HG03442 (cell line): Measurements from ENCODE around the gene TRPV2.

Experiments used
- ATAC-seq: cut with Tn5 transposase; IDR thresholded peaks from one replicate; pipeline ENCODE4 v1.9.1; 2021; ENCODE audit warnings: mild to moderate bottlenecking, moderate library complexity; ENCODE audit not compliant: unreplicated experiment

TRPV2 gene

GRCh38 chr17:16473044-16474011, 58.0 kb downstream of the TRPV2 start:
- no peak for ATAC-seq

- no peak for ATAC-seq
Observed at GRCh38 chr17:16474012-16474725, 58.8 kb downstream of the TRPV2 start.

- ATAC-seq = no peak
Observed at GRCh38 chr17:16475179-16475704, 59.9 kb downstream of the TRPV2 start.

GRCh38 chr17:16477255-16477654, 61.9 kb downstream of the TRPV2 start:
- ATAC-seq = no peak

GRCh38 chr17:16477666-16478065, 62.3 kb downstream of the TRPV2 start:
- ATAC-seq = no peak

GRCh38 chr17:16478649-16479048, 63.3 kb downstream of the TRPV2 start:
- no peak for ATAC-seq

GRCh38 chr17:16479264-16479663, 63.9 kb downstream of the TRPV2 start:
- no peak for ATAC-seq

- ATAC-seq = no peak
Observed at GRCh38 chr17:16480995-16481394, 65.6 kb downstream of the TRPV2 start.

GRCh38 chr17:16482253-16482652, 66.9 kb downstream of the TRPV2 start:
- no peak for ATAC-seq

- ATAC-seq = no peak
Observed at GRCh38 chr17:16483021-16483645, 67.8 kb downstream of the TRPV2 start.

GRCh38 chr17:16484445-16485175, 69.2 kb downstream of the TRPV2 start:
- no peak for ATAC-seq
